Endodermal cell (in vitro differentiated cells): ENCODE results near the gene PXMP4. TPM values are rescaled to one million over a fixed set of nuclear protein-coding genes. Genes with fewer than 3 reads are reported as not detected.
A peak's percentile ranks its signal among the peaks of the same experiment; 100 is the strongest.

Experiments used
- DNase-seq: peaks from one replicate; pipeline ENCODE4 v3.0.0-alpha.2; 2017
- H3K27ac ChIP-seq: 2 replicates; pipeline ENCODE4 v1.5.1; 2013; ENCODE audit warnings: mild to moderate bottlenecking, low read depth, low read length, moderate library complexity
- H3K27me3 ChIP-seq: 2 replicates; pipeline ENCODE4 v1.6.1; 2013; ENCODE audit warnings: mild to moderate bottlenecking, low read length, moderate library complexity; ENCODE audit not compliant: insufficient read depth, control insufficient read depth, poor library complexity, severe bottlenecking
- H3K36me3 ChIP-seq: 2 replicates; pipeline ENCODE4 v1.7.0; 2013; ENCODE audit warnings: mild to moderate bottlenecking, low read length, moderate library complexity; ENCODE audit not compliant: control insufficient read depth, insufficient read depth
- H3K4me1 ChIP-seq: one replicate; pipeline ENCODE4 v1.7.0; 2013; ENCODE audit warnings: low read length; ENCODE audit not compliant: control insufficient read depth, insufficient read depth
- H3K4me3 ChIP-seq: 2 replicates; pipeline ENCODE4 v1.5.1; 2013; ENCODE audit warnings: mild to moderate bottlenecking, low read length, moderate library complexity
- H3K9ac ChIP-seq: 2 replicates; pipeline ENCODE4 v1.6.1; 2013; ENCODE audit warnings: mild to moderate bottlenecking, low read length, moderate library complexity; ENCODE audit not compliant: poor library complexity, severe bottlenecking; ENCODE audit errors: extremely low read depth
- H3K9me3 ChIP-seq: 2 replicates; pipeline ENCODE4 v1.6.1; 2013; ENCODE audit warnings: mild to moderate bottlenecking, low read length, moderate library complexity; ENCODE audit not compliant: control insufficient read depth
- H3K27ac Mint-ChIP-seq: 2 replicates; pipeline ENCODE4 v1.8.0; 2020; ENCODE audit warnings: mixed read lengths
- H3K27me3 Mint-ChIP-seq: 2 replicates; pipeline ENCODE4 v1.8.0; 2021; ENCODE audit warnings: mild to moderate bottlenecking, mixed read lengths; ENCODE audit not compliant: insufficient read depth
- H3K36me3 Mint-ChIP-seq: 2 replicates; pipeline ENCODE4 v1.8.0; 2020; ENCODE audit warnings: low read depth, mixed read lengths
- H3K4me1 Mint-ChIP-seq: 2 replicates; pipeline ENCODE4 v1.8.0; 2020; ENCODE audit warnings: mixed read lengths
- H3K4me3 Mint-ChIP-seq: 2 replicates; pipeline ENCODE4 v1.8.0; 2020; ENCODE audit warnings: mild to moderate bottlenecking, moderate library complexity, mixed read lengths
- H3K9me3 Mint-ChIP-seq: 2 replicates; pipeline ENCODE4 v1.8.0; 2020; ENCODE audit warnings: mild to moderate bottlenecking, mixed read lengths
- CTCF ChIP-seq: fragments of 200-600 bp; sonication (generic); conservative IDR thresholded peaks from 2 replicates; pipeline ENCODE4 v1.5.0; 2021; ENCODE audit warnings: antibody characterized with exemption, mild to moderate bottlenecking
- WGBS, 2 experiments: methylation state at CpG; one replicate each; pipeline versions ENCODE4 v1.1.5 to v1.1.7; 2013; ENCODE audit warnings: missing lambda C conversion rate in 2 of 2, mixed read lengths in 1 of 2; ENCODE audit not compliant: insufficient coverage in 1 of 2, insufficient read length in 1 of 2; 5-methylcytosine and 5-hydroxymethylcytosine counted together
- total RNA-seq, 2 donors: library from RNA; stranded (reverse); fragmentation: NEBNext Ultra II Directional in 1 of 2; extraction: Animal tissue kit (Norgen Biotek cat#: 25700) in 1 of 2; gene quantifications; 2 replicates in 1 of 2; 3 replicates in 1 of 2; pipeline ENCODE4 v1.2.1, GENCODE V29; 2021

Gene PXMP4
- total RNA-seq, 2 donors from 2014 or later, result 1.5 to 3.8 TPM

- 84 to 85% methylated on average over 6 to 8 of the region's 8 CpGs for WGBS, 2 experiments
- H3K36me3 Mint-ChIP-seq, result no peaks in the 10 kb centered on the region
Observed at GRCh38 chr20:33687370-33687915, 32.7 kb downstream of the PXMP4 start.

GRCh38 chr20:33686984-33687366 is 33.1 kb downstream of the PXMP4 start:
- Histone ChIP-seq H3K4me1 (peaks cover 10% of the 10 kb centered on the region), H3K4me3 (peak overlapping the region; percentile 66), H3K36me3 (no peaks in the 10 kb centered on the region), H3K9me3 (no peaks in the 10 kb centered on the region), H3K9ac (no peak overlapping the region), H3K27me3 (no peaks in the 10 kb centered on the region), H3K27ac (no peak overlapping the region)
- peaks cover 34% of the 10 kb centered on the region for H3K4me1 Mint-ChIP-seq
- no peak for TF ChIP-seq CTCF
- no peaks in the 10 kb centered on the region for H3K36me3 Mint-ChIP-seq
- H3K27ac Mint-ChIP-seq, result peak overlapping the region; percentile 27
- whole genome bisulfite sequencing, 2 experiments, result 87 to 89% methylated on average over 10 to 14 of the region's 14 CpGs
- H3K27me3 Mint-ChIP-seq, result peaks cover 6% of the 10 kb centered on the region
- H3K9me3 Mint-ChIP-seq, result no peaks in the 10 kb centered on the region
- DNase-seq, result no peak
- peak overlapping the region; percentile 79 for H3K4me3 Mint-ChIP-seq

More at GRCh38 chr20:33687370-33687915, 32.7 kb downstream of the PXMP4 start:
- Histone ChIP-seq H3K27ac (no peak overlapping the region), H3K9ac (no peak overlapping the region), H3K27me3 (no peaks in the 10 kb centered on the region), H3K4me3 (no peak overlapping the region), H3K4me1 (peaks cover 10% of the 10 kb centered on the region), H3K9me3 (no peaks in the 10 kb centered on the region), H3K36me3 (no peaks in the 10 kb centered on the region)
- peaks cover 33% of the 10 kb centered on the region for H3K4me1 Mint-ChIP-seq
- TF ChIP-seq CTCF, result no peak
- peaks cover 8% of the 10 kb centered on the region for H3K27me3 Mint-ChIP-seq
- H3K9me3 Mint-ChIP-seq, result no peaks in the 10 kb centered on the region
- H3K4me3 Mint-ChIP-seq, result no peak overlapping the region
- DNase-seq, result no peak
- no peak overlapping the region for H3K27ac Mint-ChIP-seq

- H3K27ac ChIP-seq, result peak within 1 kb of the TSS; percentile 79
- 3 to 6% methylated on average over 24 to 101 of the region's 101 CpGs for WGBS, 2 experiments
- peaks cover 34% of the 10 kb centered on the region for H3K4me1 Mint-ChIP-seq
Observed at GRCh38 chr20:33686100-33686983, 33.8 kb downstream of the PXMP4 start, which contains the start of gene E2F1. TSS of gene E2F1 (minus strand) at chr20:33686385. CDS start at chr20:33686264, 121 bp downstream.

More at GRCh38 chr20:33686100-33686983, 33.8 kb downstream of the PXMP4 start, which contains the start of gene E2F1:
- Mint-ChIP-seq H3K27me3 (peaks cover 5% of the 10 kb centered on the region), H3K27ac (peak within 1 kb of the TSS; percentile 91), H3K9me3 (no peaks in the 10 kb centered on the region), H3K36me3 (no peaks in the 10 kb centered on the region), H3K4me3 (peak within 1 kb of the TSS; percentile 79)
- Histone ChIP-seq H3K9ac (peak within 1 kb of the TSS; percentile 57), H3K36me3 (no peaks in the 10 kb centered on the region), H3K9me3 (no peaks in the 10 kb centered on the region), H3K27me3 (no peaks in the 10 kb centered on the region), H3K4me3 (peak within 1 kb of the TSS; percentile 88), H3K4me1 (peaks cover 10% of the 10 kb centered on the region)
- peak; percentile 60 for TF ChIP-seq CTCF
- peak; percentile 99 for DNase-seq
